DMS153 treated with DMSO at 0.1 percent for 48 hours (cell line): ENCODE results near the gene NCOA4.
A peak's percentile ranks its signal among the peaks of the same experiment; 100 is the strongest.
"Not testable (repeated sequence)": the region's sequence is repeated elsewhere in the genome, so short reads cannot be mapped to it uniquely, and the experiment has no call there.

Experiments
- DNase-seq: peaks from one replicate; lab custom pipeline; 2025; ENCODE audit not compliant: unreplicated experiment; lab: John Stamatoyannopoulos, UW

NCOA4 gene

GRCh38 chr10:45985590-45985989 lies 44.8 kb downstream of the NCOA4 start:
- DNase-seq = not testable (repeated sequence)

DNA sequence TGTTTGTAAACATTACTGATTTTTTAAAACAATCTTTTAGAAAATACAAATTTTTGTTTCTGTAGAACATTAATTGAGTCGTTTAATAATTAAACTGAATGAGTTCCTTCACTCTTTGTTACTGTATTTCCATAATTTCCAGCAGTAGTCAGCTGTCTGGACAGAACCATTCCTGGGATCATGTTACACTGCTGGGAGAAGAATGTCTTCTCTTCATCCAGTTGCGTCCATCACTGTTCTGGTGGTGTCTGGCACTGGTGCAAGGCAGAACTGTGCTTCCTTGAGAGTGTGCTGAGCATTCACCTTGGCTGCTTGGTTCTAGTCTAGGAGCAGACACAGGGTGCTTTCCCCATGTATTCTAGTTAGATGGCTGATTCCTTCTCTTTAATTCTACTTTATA lies 46.0 kb downstream of the NCOA4 start:
- not testable (repeated sequence) for DNase-seq

GRCh38 chr10:45983538-45984186 lies 46.8 kb downstream of the NCOA4 start:
- DNase-seq = peak; percentile 15

DNA sequence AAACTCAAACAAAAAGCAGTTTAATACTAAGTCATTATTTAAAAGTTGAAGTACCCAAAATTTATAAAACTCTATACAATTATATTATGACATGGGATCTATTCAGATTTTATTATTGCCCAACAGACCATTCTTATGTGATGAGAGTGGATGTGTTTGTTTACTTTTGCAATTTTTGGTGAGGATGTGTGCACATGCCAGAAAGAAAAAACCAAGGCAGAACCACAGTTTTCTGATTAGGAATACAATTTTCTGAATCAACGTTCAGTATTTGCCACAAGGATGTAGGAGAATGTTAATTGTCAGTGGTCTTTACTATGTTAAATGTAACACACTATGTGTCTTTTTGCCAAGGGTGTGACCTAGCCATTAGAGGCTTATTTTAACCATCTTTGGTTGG lies 49.1 kb downstream of the NCOA4 start:
- not testable (repeated sequence) for DNase-seq

- not testable (repeated sequence) for DNase-seq
These were observed 51.9 kb downstream of the NCOA4 start for GRCh38 chr10:45978554-45978953.

- not testable (repeated sequence) for DNase-seq
These were observed 56.4 kb downstream of the NCOA4 start for GRCh38 chr10:45974041-45974440.

- not testable (repeated sequence) for DNase-seq
These were observed 57.6 kb downstream of the NCOA4 start for GRCh38 chr10:45972813-45973169.

DNA sequence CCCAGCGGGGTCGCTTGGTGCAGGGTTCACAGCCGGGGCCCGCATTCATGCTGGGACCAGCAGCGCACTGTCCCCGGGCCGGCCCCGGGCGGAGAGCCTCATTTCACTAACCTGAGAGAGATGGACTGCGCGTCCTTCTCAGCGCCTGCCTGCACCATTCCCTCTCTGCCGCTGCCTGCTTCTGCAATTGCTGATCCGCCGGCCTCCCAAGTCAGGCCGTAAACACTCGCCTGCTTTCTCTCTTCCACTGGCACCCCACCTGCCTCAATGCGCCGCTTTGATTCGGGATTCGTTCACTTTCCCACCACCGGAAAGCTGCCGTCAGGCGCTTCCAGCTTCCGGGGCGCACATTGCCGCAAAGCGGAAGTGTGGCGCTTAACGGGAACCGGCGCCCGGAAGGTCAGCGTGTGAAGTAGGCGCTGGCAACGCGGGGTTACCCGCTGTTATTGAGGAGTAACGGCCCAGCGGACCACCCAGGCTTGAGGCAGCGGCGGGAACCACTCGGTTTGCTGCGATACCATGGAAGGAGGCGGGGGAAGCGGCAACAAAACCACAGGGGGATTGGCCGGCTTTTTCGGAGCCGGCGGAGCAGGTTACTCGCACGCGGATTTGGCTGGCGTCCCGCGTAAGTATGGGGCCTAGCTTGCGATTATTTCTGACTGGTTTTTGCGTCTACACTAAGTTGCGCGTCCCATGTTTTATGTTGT lies 58.2 kb downstream of the NCOA4 start, which contains the start of gene TIMM23:
TIMM23 (plus strand) TSS at position 384 of the 707 bp plus-strand sequence; CDS start at position 520, 136 bp downstream.
- DNase-seq = peak; percentile 57

GRCh38 chr10:45971742-45972105 lies 58.7 kb downstream of the NCOA4 start:
- not testable (repeated sequence) for DNase-seq

DNA sequence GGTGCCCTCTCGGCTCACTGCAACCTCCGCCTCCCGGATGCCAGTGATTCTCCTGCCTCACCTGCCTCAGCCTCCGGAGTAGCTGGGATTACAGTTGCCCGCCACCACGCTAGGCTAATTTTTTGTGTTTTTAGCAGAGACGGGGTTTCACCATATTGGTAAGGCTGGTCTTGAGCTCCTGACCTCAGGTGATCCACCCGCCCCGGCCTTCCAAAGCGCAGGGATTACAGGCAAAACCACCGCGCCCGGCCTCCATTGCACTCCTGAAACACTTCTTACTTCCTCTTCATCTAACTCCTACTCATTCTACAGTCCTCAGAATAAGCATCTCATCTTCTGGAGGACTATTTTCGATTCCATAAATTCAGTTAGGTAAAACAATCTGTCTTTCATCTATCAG lies 59.4 kb downstream of the NCOA4 start:
- not testable (repeated sequence) for DNase-seq

DNA sequence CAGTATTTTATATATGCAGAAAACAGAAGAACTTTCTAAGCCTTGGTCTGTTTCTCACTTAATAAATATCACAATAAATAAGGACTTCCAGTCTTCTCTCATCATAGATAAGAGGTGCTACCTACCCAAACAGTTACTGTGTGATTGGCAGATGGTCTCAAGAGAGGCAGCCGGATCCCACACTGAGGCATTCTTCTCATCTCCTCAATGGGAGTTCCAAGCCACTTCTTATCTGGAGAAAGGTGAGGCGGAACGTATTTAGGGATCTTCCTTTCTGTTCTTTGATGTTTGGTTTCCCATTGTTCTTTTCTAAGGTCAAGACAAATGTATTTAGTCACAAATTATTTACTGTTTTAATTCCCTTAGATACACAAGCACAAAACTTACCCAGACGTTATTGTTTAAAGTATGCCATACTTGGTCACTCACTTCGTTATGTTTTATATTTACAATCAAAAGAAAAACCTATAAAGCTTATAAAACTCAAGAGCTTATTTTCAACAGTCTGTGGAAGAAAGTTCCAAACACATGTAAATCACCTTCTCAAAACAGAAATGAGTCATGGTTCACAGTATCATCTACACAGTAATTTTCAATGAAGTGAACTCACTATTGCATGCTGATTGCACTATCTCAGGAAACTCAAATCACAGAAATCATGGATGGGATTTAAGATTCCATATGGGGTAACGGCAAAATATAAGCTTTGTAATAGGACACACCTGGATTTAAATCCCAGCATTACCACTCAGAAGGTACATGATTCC lies 67.6 kb downstream of the NCOA4 start:
- DNase-seq = not testable (repeated sequence)

DNA sequence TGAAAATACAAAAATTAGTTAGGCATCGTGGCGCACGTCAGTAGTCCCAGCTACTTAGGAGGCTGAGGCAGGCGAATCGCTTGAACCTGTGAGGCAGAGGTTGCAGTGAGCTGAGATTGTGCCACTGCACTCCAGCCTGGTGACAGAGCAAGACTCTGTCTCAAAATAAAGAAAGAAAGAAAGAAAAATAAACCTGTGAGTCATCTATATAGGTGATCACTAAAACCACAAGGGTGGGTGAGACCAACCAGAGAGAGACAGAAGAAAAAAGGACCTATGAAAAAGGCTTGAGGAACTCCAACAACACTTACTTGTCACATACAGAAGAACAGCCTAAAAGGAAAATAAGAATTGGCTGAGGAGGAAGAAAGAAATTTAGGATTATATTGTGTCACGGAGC lies 72.5 kb downstream of the NCOA4 start:
- DNase-seq = not testable (repeated sequence)

GRCh38 chr10:45956634-45957033 lies 73.8 kb downstream of the NCOA4 start:
- not testable (repeated sequence) for DNase-seq
